HG03432 (cell line): ENCODE data around the gene PTTG1.
"Not testable (repeated sequence)": the region's sequence is repeated elsewhere in the genome, so short reads cannot be mapped to it uniquely, and the experiment has no call there.

ENCODE experiments used
- ATAC-seq: cut with Tn5 transposase; IDR thresholded peaks from one replicate; pipeline ENCODE4 v1.9.1; 2021; ENCODE audit warnings: mild to moderate bottlenecking, moderate library complexity; ENCODE audit not compliant: unreplicated experiment

Gene PTTG1

GRCh38 chr5:160420331-160420610 lies 1.4 kb upstream of the PTTG1 start:
- no peak for ATAC-seq

- no peak for ATAC-seq
Observed at GRCh38 chr5:160423099-160423498, 1.4 kb downstream of the PTTG1 start.

- ATAC-seq, result no peak
Observed at GRCh38 chr5:160427607-160428006, 6.0 kb downstream of the PTTG1 start.

- peak; percentile 32 for ATAC-seq
Observed at GRCh38 chr5:160432196-160432595, 10.5 kb downstream of the PTTG1 start.

DNA sequence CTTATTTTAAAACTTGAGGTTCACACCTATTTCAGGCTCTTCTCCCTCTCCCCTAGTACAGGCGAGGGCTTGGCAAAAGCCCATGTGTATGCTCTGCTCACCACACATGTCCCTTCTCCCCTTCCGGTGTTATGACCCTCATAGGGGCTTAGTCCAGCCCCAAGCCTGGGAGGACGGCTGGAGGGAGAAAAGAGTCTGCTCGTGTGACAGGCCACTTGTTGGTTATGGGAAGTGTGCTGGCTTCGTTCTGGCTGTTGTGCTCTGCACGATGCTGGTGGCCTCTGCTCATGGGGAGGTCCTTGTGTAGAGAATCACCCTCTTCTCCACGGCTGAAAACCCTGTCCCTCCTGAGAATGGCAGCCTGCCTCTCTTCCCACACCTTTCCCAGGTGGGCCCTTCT lies 11.1 kb downstream of the PTTG1 start:
- no peak for ATAC-seq

GRCh38 chr5:160434022-160434531 lies 12.4 kb downstream of the PTTG1 start:
- ATAC-seq, result peak; percentile 87

- ATAC-seq, result no peak
Observed at GRCh38 chr5:160435532-160435931, 13.9 kb downstream of the PTTG1 start.

GRCh38 chr5:160436017-160436416 lies 14.4 kb downstream of the PTTG1 start:
- ATAC-seq, result no peak

DNA sequence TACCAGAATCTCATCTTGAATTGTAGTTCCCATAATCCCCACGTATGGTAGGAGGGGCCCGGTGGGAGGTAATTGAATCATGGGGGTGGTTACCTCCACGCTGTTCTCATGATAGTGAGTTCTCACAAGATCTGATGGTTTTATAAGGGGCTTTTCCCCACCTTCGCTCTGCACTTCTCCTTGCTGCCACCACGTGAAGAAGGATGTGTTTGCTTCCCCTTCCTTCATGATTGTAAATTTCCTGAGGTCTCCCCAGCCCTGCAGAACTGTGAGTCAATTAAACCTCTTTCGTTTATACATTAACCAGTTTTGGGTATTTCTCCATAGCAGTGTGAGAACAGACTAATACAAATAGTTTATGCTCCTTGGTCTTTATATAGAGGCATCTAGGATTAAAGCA lies 15.0 kb downstream of the PTTG1 start:
- not testable (repeated sequence) for ATAC-seq

GRCh38 chr5:160437271-160437670 lies 15.6 kb downstream of the PTTG1 start:
- no peak for ATAC-seq

DNA sequence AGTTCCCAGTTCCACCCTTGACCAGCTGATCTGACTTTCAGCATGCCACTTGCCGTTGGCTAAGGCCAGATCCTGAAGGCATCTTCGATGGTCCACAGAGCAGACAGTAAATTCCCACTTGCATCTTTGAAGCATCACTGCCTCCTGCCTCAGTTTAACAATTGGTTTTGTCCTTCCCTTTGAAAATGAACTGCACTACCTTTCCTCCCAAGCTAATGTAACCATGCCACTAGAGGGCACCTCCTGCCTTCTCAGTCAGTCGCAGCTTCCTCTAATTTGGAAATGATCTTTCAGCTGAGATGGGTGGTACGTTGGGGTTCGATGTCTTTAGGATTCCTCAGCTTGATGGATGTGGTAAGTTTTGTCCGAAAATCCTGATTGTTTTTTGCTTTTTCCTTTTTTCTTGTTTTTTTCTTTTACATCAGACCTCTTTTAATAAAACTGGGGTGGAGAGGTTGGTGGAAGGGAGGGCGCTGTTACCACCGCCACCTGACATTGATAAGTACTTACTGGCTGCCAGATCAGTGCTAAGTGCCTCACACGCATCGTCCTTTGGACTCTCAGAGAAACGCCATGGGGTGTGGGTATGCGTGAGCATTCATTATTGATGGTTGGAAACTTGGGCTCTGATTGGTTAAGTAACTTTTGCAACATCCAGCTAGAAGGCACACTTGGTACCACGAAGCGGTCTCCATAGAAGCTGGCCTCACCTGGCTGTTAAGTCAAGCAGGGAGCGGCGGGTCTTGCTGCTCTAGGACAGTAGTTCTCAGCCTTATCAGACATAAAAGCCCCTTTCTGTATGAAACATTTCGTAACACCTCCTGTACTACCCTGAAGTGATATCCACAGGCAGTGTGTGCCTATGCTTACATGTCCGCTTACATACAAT lies 16.9 kb downstream of the PTTG1 start:
- peak; percentile 26 for ATAC-seq

DNA sequence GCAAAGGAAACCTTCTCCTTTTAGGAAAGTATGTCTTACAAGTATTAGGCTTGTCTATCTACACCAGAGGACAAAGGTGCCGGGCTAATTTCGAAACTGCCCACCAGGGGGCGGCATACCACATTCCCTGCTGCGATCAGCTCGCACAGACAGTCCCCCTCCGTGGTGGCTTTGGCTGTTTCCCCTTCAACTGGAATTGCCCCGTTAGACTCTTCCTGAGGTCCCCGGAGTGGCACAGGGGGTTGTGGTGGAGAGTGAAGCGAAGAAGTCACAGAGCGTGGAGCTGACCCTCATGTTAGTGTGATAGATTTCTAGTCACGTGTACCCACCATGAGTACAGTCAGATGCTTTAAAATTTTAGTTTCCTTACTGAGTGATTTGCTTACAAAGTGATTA lies 17.5 kb downstream of the PTTG1 start:
- peak; percentile 59 for ATAC-seq

- ATAC-seq, result peak; percentile 20
Observed at GRCh38 chr5:160441311-160441781, 19.7 kb downstream of the PTTG1 start.

DNA sequence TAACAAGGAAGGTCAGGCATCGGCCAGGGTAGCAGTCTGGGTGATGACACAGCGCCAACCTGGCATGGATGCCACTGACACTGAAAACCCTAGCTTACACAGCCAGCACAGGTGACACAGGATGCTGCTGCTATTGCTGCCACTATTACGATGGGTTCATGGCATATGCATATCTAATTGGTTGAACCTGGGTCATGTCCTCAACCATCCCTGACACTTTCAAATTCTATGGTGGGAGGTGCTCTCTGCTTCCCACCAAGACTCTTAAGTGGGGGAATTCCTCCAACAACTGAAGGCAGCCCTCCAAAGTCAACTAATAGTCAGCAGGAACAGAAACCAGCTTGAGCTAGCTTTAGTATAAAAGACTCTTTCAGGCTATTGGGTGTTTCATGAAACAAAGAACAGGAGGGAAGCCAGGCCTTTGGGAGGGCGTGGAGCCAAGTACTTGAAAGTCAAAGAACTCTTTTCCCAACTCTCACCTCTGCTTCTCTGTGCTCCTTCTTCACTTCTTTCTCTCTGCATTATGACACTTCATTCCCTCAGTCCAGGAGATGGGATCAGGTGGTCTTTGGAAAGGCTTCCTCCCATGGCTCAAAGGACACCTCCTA lies 21.3 kb downstream of the PTTG1 start:
- ATAC-seq, result peak; percentile 27

- no peak for ATAC-seq
Observed at GRCh38 chr5:160444407-160444806, 22.8 kb downstream of the PTTG1 start.

DNA sequence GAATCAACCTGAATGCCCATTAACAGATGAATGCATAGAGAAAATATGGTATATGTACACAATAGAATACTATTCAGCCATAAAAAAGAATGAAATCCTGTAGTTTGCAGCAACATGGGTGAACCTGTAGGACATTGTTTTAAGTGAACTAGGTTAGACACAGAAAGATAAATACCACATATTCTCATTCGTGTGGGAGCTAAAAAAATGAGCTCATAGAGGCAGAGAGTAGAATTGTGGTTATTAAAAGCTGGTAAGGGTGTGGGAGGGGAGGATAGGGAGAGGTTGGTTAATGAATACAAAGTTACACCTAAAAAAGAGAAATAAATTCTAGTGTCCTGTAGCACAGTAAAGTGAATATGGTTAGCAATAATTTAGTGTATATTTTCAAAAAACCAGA lies 23.5 kb downstream of the PTTG1 start:
- peak; percentile 35 for ATAC-seq

DNA sequence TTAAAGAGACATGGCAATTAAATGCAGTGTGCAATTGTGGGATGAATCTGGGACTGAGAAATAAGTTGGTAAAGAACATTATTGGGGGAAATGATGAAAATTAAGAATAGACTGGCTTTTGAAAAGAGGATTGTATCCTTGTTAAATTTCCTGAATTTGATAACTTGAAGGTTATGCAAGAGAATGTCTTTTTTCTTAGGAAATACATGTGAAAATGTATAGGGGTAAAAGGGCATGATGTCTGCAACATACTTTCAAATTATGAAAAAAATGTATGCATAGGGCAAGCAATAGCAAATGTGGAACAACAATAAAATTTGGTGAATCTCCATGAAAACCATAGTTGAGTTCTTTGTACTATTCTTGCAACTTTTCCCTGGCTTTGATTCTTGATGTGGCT lies 24.1 kb downstream of the PTTG1 start:
- ATAC-seq, result no peak

GRCh38 chr5:160448886-160449285 lies 27.2 kb downstream of the PTTG1 start:
- no peak for ATAC-seq

- ATAC-seq, result no peak
Observed at GRCh38 chr5:160449458-160449857, 27.8 kb downstream of the PTTG1 start.

- peak; percentile 64 for ATAC-seq
Observed at GRCh38 chr5:160450164-160450932, 28.7 kb downstream of the PTTG1 start.

- no peak for ATAC-seq
Observed at GRCh38 chr5:160451281-160451680, 29.6 kb downstream of the PTTG1 start.
